HuH-7.5 (cell line): ENCODE data around the gene PIK3C3.
"Not testable (repeated sequence)": the region's sequence is repeated elsewhere in the genome, so short reads cannot be mapped to it uniquely, and the experiment has no call there.

ENCODE experiments used
- DNase-seq: peaks from one replicate; pipeline ENCODE4 v3.0.0; 2011; ENCODE audit warnings: low spot score

Gene PIK3C3

GRCh38 chr18:41965634-41966255 lies 10.7 kb downstream of the PIK3C3 start:
- DNase-seq, result no peak

GRCh38 chr18:41966943-41967342 lies 11.9 kb downstream of the PIK3C3 start:
- DNase-seq, result no peak

DNA sequence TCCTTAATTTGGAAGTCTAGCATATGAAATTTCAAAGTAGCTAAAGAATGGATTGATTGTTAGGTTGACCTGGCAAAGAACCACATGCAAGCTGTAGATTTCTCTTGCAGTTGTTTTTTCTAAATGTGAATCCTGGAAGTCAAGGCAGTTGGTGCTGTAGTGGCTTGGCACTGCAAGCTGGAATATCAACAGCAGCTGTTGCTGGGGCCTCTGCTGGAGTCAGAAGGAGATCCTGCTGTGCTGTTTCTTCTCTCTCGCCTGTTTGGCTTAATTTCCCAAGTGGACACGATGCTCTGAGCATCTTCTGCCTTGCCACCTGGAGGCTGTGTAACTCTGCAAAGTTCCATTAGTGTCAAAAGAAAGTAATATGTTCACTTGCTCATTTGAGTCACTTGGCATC lies 12.6 kb downstream of the PIK3C3 start:
- no peak for DNase-seq

GRCh38 chr18:41969881-41970280 lies 14.8 kb downstream of the PIK3C3 start:
- DNase-seq, result no peak

- DNase-seq, result no peak
Measured at GRCh38 chr18:41972067-41972925, 17.3 kb downstream of the PIK3C3 start.

DNA sequence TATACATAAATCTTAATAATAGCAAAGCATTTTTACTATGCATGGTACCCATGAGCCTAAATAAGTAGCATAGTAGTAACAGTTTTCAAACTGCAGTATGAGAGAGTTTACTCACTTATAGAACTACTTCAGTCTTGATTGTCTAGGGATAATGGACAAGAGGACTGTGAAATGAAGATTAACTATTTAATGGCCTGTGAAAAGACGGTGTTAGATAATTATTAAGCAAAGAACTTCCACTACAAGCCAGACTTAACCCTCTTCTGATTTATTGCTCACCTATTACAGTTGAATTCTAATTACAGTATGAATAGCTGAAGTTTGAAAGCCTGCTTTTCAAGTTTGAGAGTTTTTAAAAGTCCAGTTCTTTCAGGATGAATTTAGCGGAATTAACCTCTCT lies 18.9 kb downstream of the PIK3C3 start:
- DNase-seq, result no peak

- DNase-seq, result no peak
Measured at GRCh38 chr18:41974796-41975201, 19.8 kb downstream of the PIK3C3 start.

DNA sequence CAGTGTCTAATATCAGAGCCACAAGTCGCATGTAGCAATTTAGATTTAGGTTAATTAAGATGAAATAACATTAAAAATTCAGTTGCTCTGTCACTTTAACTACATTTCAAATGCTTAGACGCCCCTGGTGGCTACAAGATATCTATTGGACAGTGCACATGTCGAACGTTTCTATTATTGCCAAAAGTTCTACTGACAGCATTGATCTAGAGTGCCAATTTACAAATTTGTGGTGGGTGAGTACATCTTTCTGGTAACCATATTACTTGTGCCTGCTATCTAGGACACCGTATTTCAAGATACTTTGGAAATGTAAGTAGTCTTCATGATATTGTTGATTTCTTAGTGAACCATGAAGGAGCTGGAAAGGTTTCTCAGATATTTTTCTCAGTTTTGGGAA lies 20.2 kb downstream of the PIK3C3 start:
- no peak for DNase-seq

DNA sequence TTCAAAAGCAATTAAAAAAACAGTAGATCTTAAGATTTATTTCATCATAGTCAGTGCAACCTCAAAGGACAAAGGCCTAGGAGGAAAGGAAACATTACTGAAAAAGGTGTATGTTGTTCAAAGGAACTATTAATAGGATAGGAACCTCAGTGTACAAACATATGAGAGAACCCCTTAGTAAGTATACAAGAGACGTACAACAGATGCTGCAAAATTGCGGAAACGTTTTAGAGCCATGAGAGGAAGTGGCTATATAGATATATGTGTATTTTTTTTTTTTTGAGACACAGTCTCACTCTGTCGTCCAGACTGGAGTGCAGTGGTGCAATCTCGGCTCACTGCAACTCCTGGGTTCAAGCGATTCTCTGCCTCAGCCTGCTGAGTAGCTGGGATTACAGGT lies 22.2 kb downstream of the PIK3C3 start:
- DNase-seq, result no peak

DNA sequence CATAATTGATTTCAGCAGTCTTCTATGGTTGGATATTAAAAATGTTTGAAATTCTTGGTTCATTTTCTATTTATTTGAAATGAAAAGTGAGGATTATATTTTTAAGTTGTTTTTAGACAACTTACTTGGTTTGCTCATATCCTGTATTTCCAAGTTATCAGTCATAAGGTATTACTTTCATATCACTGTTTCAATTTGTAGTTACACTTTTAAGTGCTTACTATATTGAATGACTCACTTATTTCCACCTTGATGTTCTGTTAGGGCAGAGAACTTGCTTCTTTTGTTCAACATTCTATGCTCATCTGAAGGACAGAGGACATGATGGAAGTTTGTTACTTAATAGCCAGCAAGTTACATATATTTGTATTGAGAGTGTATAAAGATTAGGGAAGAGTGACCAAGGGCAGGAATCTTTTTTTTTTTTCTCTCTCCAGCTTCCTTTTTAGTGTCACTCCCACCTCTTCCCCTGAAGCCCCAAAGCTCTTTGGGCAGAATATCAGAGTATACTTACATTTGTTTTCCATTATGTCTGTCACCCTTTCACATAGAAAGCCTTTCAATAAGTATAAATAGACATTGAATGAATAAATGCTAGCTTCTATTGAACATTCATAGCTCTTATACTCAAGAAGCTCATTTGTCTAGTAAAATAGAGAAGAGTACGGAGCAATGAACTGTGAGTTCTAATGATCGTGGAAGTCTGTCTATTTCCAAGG lies 28.1 kb downstream of the PIK3C3 start:
- DNase-seq, result no peak

DNA sequence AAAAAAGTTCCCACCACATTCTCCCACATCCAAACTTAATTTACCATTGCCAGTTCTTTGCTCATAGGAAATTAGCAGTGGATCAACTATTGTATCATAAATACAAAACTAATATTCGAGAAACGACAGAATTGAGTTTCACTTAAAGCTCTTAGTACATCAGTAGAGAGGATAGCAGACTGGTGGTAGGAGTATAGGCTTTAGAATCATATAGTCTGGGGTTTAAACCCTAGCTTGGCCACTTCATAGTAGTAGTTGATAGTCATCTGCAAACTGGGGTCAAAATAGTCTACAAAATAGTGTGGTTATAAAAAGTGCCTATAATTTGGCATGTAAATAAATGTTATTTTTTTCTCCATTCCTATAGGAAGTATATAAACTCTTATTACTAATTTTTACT lies 30.9 kb downstream of the PIK3C3 start:
- no peak for DNase-seq

DNA sequence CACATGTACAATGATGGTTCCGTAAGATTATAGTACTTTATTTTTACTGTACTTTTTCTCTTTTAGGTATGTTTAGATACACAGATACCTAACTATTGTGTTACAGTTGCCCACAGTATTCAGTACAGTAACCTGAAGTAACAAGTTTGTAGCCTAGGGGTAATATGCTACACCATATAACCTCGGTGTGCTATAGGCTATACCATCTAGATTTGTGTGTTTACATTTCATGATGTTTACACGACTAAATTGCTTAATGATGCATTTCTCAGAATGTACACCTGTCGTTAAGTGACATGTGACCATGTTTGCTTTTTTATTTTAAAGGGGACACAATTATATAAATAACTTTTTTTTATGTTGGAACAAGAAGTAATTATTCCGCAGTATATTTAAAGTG lies 34.5 kb downstream of the PIK3C3 start:
- DNase-seq, result no peak

- DNase-seq, result no peak
Measured at GRCh38 chr18:41992066-41992465, 37.0 kb downstream of the PIK3C3 start.

GRCh38 chr18:41992703-41993102 lies 37.7 kb downstream of the PIK3C3 start:
- no peak for DNase-seq

- DNase-seq, result no peak
Measured at GRCh38 chr18:41993151-41993550, 38.1 kb downstream of the PIK3C3 start.

- DNase-seq, result no peak
Measured at GRCh38 chr18:41996020-41996419, 41.0 kb downstream of the PIK3C3 start.

DNA sequence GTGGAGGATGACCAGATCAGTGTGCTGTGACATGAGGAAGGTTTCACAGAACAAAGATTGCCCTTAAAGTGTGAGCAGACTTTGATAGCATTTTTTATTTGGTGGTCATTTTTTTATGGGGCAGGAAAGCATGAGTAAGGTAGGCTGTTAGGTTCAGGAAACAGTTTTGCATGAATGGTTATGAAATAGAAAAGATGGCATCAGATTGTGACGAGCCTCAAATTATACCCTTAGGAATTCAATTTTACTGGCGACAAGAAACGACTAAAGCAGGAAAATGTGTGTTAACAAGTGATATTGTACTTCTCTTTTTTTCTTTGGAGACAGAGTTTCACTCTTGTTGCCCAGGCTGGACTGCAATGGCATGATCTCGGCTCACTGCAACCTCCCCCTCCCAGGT lies 44.7 kb downstream of the PIK3C3 start:
- no peak for DNase-seq

DNA sequence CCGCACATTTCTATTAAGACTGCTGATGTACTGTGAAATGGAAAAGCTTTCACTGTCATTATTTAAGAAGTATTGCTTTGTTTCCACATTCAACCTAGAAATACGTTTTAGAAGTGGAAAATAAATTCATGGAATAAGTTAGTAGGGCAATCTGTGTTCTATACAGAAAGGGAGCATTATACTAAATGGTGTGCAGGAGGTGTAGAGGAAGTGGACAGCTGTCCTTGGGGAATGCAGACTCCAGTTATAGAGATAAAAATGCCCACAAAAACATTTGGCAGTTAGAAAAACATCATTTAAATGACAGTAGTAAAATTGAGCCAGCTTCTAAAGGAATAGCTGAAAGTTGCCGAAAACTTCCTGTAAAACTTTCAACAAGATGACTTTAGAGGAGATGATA lies 46.8 kb downstream of the PIK3C3 start:
- no peak for DNase-seq

DNA sequence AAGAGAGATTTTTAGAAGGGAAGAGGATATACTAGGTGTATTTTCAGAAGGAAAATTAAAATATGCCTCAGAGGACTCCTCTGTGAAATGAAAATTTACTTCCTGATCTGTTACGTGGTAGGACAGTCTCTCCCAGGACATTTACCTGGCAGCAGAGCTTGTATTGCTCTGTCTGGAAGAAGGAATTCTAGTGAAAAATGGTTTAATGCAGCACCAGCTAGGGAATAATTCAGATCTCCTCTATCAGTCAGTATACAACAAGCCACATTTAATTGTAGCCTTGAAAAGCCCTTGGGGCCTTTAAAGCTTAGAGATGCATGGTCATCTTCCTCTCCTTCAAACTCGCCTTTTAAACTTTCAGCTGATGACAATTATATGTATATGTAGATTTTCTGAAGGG lies 49.6 kb downstream of the PIK3C3 start:
- DNase-seq, result no peak

DNA sequence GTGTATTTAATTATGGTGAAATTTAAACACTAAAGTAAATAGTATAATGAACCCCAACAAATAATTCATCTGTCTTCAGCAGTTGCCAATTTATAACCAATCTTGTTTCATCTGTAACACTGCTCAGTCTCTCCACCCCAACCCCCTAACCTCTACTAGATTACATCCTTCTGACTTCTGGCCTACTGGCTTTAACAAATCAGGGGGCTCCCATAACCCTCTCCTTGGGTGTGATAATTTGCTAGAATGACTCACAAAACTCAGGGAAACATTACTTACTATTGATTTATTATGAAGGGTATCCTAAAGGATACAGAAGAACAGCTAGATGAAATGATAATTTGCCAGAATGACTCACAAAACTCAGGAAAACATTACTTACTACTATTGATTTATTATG lies 50.7 kb downstream of the PIK3C3 start:
- DNase-seq, result no peak

GRCh38 chr18:42009457-42009856 lies 54.4 kb downstream of the PIK3C3 start:
- DNase-seq, result not testable (repeated sequence)

- no peak for DNase-seq
Measured at GRCh38 chr18:42011053-42011452, 56.0 kb downstream of the PIK3C3 start.

DNA sequence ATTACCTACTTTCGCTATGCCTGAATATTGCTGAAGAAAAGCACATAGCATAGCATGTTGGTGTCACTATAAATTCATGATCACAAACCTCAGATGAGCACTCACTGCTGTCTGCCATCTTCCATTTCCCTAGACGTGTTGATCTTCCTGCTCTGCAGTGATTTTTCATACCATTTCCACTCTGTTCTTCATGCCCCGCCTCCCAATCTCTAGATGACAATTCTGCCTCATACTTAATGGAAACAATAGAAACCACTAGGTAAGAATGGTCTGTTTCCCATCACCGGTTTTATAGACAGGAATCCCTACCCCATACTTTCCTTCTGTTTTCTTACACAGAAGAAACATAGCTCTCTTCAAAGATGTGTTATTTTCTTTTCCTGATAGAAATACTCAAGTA lies 63.8 kb downstream of the PIK3C3 start:
- no peak for DNase-seq
